ENCODE results near the gene IRAK2. TPM values are rescaled to one million over a fixed set of nuclear protein-coding genes. Genes with fewer than 3 reads are reported as not detected.
"Not testable (repeated sequence)": the region's sequence is repeated elsewhere in the genome, so short reads cannot be mapped to it uniquely, and the experiment has no call there.

Gene IRAK2
- total RNA-seq, 1 donor: 4.0 TPM

GRCh38 chr3:10176150-10176549 lies 11.4 kb downstream of the IRAK2 start:
- H3K27ac ChIP-seq (ENCODE audit: low read depth, low read length); H3K9me3 ChIP-seq (ENCODE audit: low read depth, low read length); H2AFZ ChIP-seq (ENCODE audit: low read length); H4K20me1 ChIP-seq (ENCODE audit: insufficient read depth, low read length); H3K4me3 ChIP-seq (ENCODE audit: insufficient read depth, low read length); H3K27me3 ChIP-seq (ENCODE audit: insufficient read depth, low read length); H3K4me2 ChIP-seq (ENCODE audit: insufficient read depth, low read length); DNase-seq (ENCODE audit: insufficient read length, low spot score, missing footprints); H3K79me2 ChIP-seq (ENCODE audit: insufficient read depth, low read length); H3K36me3 ChIP-seq (ENCODE audit: insufficient read depth, low read length): not testable (repeated sequence)
- H3K4me1 ChIP-seq (ENCODE audit: insufficient read depth, low read length): peaks cover 12% of the 10 kb centered on the region

GRCh38 chr3:10177737-10178136 lies 13.0 kb downstream of the IRAK2 start:
- no peak overlapping the region for H3K4me2 ChIP-seq (ENCODE audit: insufficient read depth, low read length)
- no peak for DNase-seq (ENCODE audit: insufficient read length, low spot score, missing footprints)
- H4K20me1 ChIP-seq (ENCODE audit: insufficient read depth, low read length): no peaks in the 10 kb centered on the region
- no peak overlapping the region for H3K27ac ChIP-seq (ENCODE audit: low read depth, low read length)
- TF ChIP-seq CTCF (IDR thresholded peaks at IDR 0.05; ENCODE audit: extremely low read depth, low read depth, low read length): no peak
- H3K36me3 ChIP-seq (ENCODE audit: insufficient read depth, low read length): no peaks in the 10 kb centered on the region
- no peak overlapping the region for H2AFZ ChIP-seq (ENCODE audit: low read length)
- H3K4me3 ChIP-seq (ENCODE audit: insufficient read depth, low read length): no peak overlapping the region
- no peaks in the 10 kb centered on the region for H3K9me3 ChIP-seq (ENCODE audit: low read depth, low read length)
- peaks cover 12% of the 10 kb centered on the region for H3K4me1 ChIP-seq (ENCODE audit: insufficient read depth, low read length)
- peaks cover 6% of the 10 kb centered on the region for H3K79me2 ChIP-seq (ENCODE audit: insufficient read depth, low read length)
- H3K27me3 ChIP-seq (ENCODE audit: insufficient read depth, low read length): no peaks in the 10 kb centered on the region

GRCh38 chr3:10178892-10179291 lies 14.2 kb downstream of the IRAK2 start:
- H3K4me3 ChIP-seq (ENCODE audit: insufficient read depth, low read length): no peak overlapping the region
- H3K79me2 ChIP-seq (ENCODE audit: insufficient read depth, low read length): no peaks in the 10 kb centered on the region
- no peaks in the 10 kb centered on the region for H3K36me3 ChIP-seq (ENCODE audit: insufficient read depth, low read length)
- no peak for DNase-seq (ENCODE audit: insufficient read length, low spot score, missing footprints)
- H3K27me3 ChIP-seq (ENCODE audit: insufficient read depth, low read length): no peaks in the 10 kb centered on the region
- H3K4me1 ChIP-seq (ENCODE audit: insufficient read depth, low read length): peaks cover 4% of the 10 kb centered on the region
- H3K9me3 ChIP-seq (ENCODE audit: low read depth, low read length): no peaks in the 10 kb centered on the region
- H3K27ac ChIP-seq (ENCODE audit: low read depth, low read length): no peak overlapping the region
- no peaks in the 10 kb centered on the region for H4K20me1 ChIP-seq (ENCODE audit: insufficient read depth, low read length)
- TF ChIP-seq CTCF (IDR thresholded peaks at IDR 0.05; ENCODE audit: extremely low read depth, low read depth, low read length): no peak
- H2AFZ ChIP-seq (ENCODE audit: low read length): no peak overlapping the region
- no peak overlapping the region for H3K4me2 ChIP-seq (ENCODE audit: insufficient read depth, low read length)

GRCh38 chr3:10180289-10180688 lies 15.6 kb downstream of the IRAK2 start:
- H3K4me1 ChIP-seq (ENCODE audit: insufficient read depth, low read length): no peaks in the 10 kb centered on the region
- TF ChIP-seq CTCF (IDR thresholded peaks at IDR 0.05; ENCODE audit: extremely low read depth, low read depth, low read length): no peak

More at GRCh38 chr3:10180289-10180688, 15.6 kb downstream of the IRAK2 start:
- H3K79me2 ChIP-seq (ENCODE audit: insufficient read depth, low read length): no peaks in the 10 kb centered on the region
- no peaks in the 10 kb centered on the region for H3K9me3 ChIP-seq (ENCODE audit: low read depth, low read length)
- H2AFZ ChIP-seq (ENCODE audit: low read length): no peak overlapping the region
- H3K27ac ChIP-seq (ENCODE audit: low read depth, low read length): no peak overlapping the region
- H3K4me2 ChIP-seq (ENCODE audit: insufficient read depth, low read length): no peak overlapping the region
- H3K36me3 ChIP-seq (ENCODE audit: insufficient read depth, low read length): peaks cover 4% of the 10 kb centered on the region
- H4K20me1 ChIP-seq (ENCODE audit: insufficient read depth, low read length): no peaks in the 10 kb centered on the region
- no peaks in the 10 kb centered on the region for H3K27me3 ChIP-seq (ENCODE audit: insufficient read depth, low read length)
- no peak for DNase-seq (ENCODE audit: insufficient read length, low spot score, missing footprints)
- no peak overlapping the region for H3K4me3 ChIP-seq (ENCODE audit: insufficient read depth, low read length)

Measured in osteoblast (primary cell).